Measurements from ENCODE around the gene PRAMEF1.
"Not testable (repeated sequence)": the region's sequence is repeated elsewhere in the genome, so short reads cannot be mapped to it uniquely, and the experiment has no call there.

PRAMEF1 gene

GRCh38 chr1:12809933-12810332 lies 18.7 kb downstream of the PRAMEF1 start:
- no peaks in the 10 kb centered on the region for H3K79me2 ChIP-seq (ENCODE audit: insufficient read depth, low read length)
- H3K36me3 ChIP-seq (ENCODE audit: insufficient read depth, low read length): no peaks in the 10 kb centered on the region
- H3K9me3 ChIP-seq (ENCODE audit: insufficient read depth, low read depth, low read length): no peaks in the 10 kb centered on the region
- no peak overlapping the region for H2AFZ ChIP-seq (ENCODE audit: low read length)
- no peaks in the 10 kb centered on the region for H3K9me2 ChIP-seq (replicated peaks; ENCODE audit: low read depth, low read length)
- H3K4me1 ChIP-seq (ENCODE audit: insufficient read depth, low read length, poor library complexity, severe bottlenecking): no peaks in the 10 kb centered on the region
- TF ChIP-seq EZH2phosphoT487 (IDR thresholded peaks at IDR 0.05; ENCODE audit: borderline replicate concordance) (no peak), CTCF (conservative IDR thresholded peaks at IDR 0.05; ENCODE audit: low read length) (no peak)
- H4K20me1 ChIP-seq (ENCODE audit: insufficient read depth, low read length, poor library complexity, severe bottlenecking): no peaks in the 10 kb centered on the region
- no peak overlapping the region for H3K4me2 ChIP-seq (ENCODE audit: low read depth, low read length, poor library complexity, severe bottlenecking)
- H3K4me3 ChIP-seq (ENCODE audit: low read length, poor library complexity, severe bottlenecking): no peak overlapping the region
- H3F3A ChIP-seq (ENCODE audit: low read depth): no peaks in the 10 kb centered on the region
- H3K27me3 ChIP-seq (ENCODE audit: insufficient read depth, low read length, poor library complexity, severe bottlenecking): no peaks in the 10 kb centered on the region
- no peak overlapping the region for H3K9ac ChIP-seq (ENCODE audit: low read depth, low read length, poor library complexity, severe bottlenecking)

DNA sequence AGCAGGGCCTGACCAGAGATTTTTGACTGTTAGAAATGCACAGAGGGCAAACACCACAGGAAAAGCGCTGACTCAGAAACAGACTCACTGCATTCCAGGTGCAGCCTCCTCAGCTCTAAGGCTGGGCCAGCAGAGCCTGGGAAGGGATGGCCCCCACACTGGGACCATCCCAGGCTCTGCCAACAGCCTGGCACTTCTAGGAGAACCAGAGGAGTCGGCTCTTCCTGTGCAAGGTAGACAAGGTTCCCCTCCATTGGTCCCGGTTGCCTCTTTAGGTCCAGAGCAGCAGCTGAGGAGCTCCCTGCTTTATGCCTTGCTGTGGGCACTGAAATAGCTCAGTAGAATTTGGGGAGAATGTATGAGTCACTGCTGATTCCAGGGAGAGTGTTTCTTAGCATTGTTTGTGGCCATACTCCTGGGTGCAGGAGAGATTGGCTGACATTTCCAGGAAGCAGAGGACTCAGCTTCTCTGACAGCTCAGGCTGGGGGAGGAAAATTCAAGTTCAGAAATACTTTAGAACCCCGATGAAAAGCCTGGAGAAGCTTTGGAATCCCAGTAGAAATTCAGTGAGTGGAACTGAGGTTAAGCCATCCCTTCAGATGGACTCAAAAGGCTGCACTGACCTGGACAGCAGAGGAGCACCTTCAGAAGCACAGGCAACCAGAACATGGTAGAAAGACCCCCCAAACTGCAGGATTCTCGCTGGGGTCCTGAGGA lies 19.7 kb downstream of the PRAMEF1 start:
- H3K9me3 ChIP-seq (ENCODE audit: insufficient read depth, low read depth, low read length): no peaks in the 10 kb centered on the region
- no peaks in the 10 kb centered on the region for H3K36me3 ChIP-seq (ENCODE audit: insufficient read depth, low read length)
- no peaks in the 10 kb centered on the region for H3K79me2 ChIP-seq (ENCODE audit: insufficient read depth, low read length)
- H3K9ac ChIP-seq (ENCODE audit: low read depth, low read length, poor library complexity, severe bottlenecking): no peak overlapping the region
- H3F3A ChIP-seq (ENCODE audit: low read depth): no peaks in the 10 kb centered on the region
- H3K27me3 ChIP-seq (ENCODE audit: insufficient read depth, low read length, poor library complexity, severe bottlenecking): no peaks in the 10 kb centered on the region
- H2AFZ ChIP-seq (ENCODE audit: low read length): no peak overlapping the region
- no peaks in the 10 kb centered on the region for H4K20me1 ChIP-seq (ENCODE audit: insufficient read depth, low read length, poor library complexity, severe bottlenecking)
- TF ChIP-seq CTCF (conservative IDR thresholded peaks at IDR 0.05; ENCODE audit: low read length) (no peak), EZH2phosphoT487 (IDR thresholded peaks at IDR 0.05; ENCODE audit: borderline replicate concordance) (no peak)
- H3K4me2 ChIP-seq (ENCODE audit: low read depth, low read length, poor library complexity, severe bottlenecking): no peak overlapping the region
- H3K4me1 ChIP-seq (ENCODE audit: insufficient read depth, low read length, poor library complexity, severe bottlenecking): no peaks in the 10 kb centered on the region
- H3K4me3 ChIP-seq (ENCODE audit: low read length, poor library complexity, severe bottlenecking): no peak overlapping the region
- no peaks in the 10 kb centered on the region for H3K9me2 ChIP-seq (replicated peaks; ENCODE audit: low read depth, low read length)

GRCh38 chr1:12811409-12811784 lies 20.2 kb downstream of the PRAMEF1 start:
- Histone ChIP-seq H3K9ac (ENCODE audit: low read depth, low read length, poor library complexity, severe bottlenecking) (no peak overlapping the region), H3K4me1 (ENCODE audit: insufficient read depth, low read length, poor library complexity, severe bottlenecking) (no peaks in the 10 kb centered on the region), H3K9me3 (ENCODE audit: insufficient read depth, low read depth, low read length) (no peaks in the 10 kb centered on the region), H2AFZ (ENCODE audit: low read length) (no peak overlapping the region), H3K27me3 (ENCODE audit: insufficient read depth, low read length, poor library complexity, severe bottlenecking) (no peaks in the 10 kb centered on the region), H3K9me2 (replicated peaks; ENCODE audit: low read depth, low read length) (no peaks in the 10 kb centered on the region), H3F3A (ENCODE audit: low read depth) (no peaks in the 10 kb centered on the region), H3K4me2 (ENCODE audit: low read depth, low read length, poor library complexity, severe bottlenecking) (no peak overlapping the region), H3K36me3 (ENCODE audit: insufficient read depth, low read length) (no peaks in the 10 kb centered on the region), H3K79me2 (ENCODE audit: insufficient read depth, low read length) (no peaks in the 10 kb centered on the region), H4K20me1 (ENCODE audit: insufficient read depth, low read length, poor library complexity, severe bottlenecking) (no peaks in the 10 kb centered on the region), H3K4me3 (ENCODE audit: low read length, poor library complexity, severe bottlenecking) (no peak overlapping the region)
- TF ChIP-seq EZH2phosphoT487 (IDR thresholded peaks at IDR 0.05; ENCODE audit: borderline replicate concordance): no peak
- TF ChIP-seq CTCF (conservative IDR thresholded peaks at IDR 0.05; ENCODE audit: low read length): no peak

- H3K4me2 ChIP-seq (ENCODE audit: low read depth, low read length, poor library complexity, severe bottlenecking); H3K36me3 ChIP-seq (ENCODE audit: insufficient read depth, low read length); H3K9me3 ChIP-seq (ENCODE audit: insufficient read depth, low read depth, low read length); H2AFZ ChIP-seq (ENCODE audit: low read length); H3K4me3 ChIP-seq (ENCODE audit: low read length, poor library complexity, severe bottlenecking); H3K79me2 ChIP-seq (ENCODE audit: insufficient read depth, low read length); H4K20me1 ChIP-seq (ENCODE audit: insufficient read depth, low read length, poor library complexity, severe bottlenecking); H3K9me2 ChIP-seq (replicated peaks; ENCODE audit: low read depth, low read length); H3K9ac ChIP-seq (ENCODE audit: low read depth, low read length, poor library complexity, severe bottlenecking); H3F3A ChIP-seq (ENCODE audit: low read depth); H3K27me3 ChIP-seq (ENCODE audit: insufficient read depth, low read length, poor library complexity, severe bottlenecking); H3K4me1 ChIP-seq (ENCODE audit: insufficient read depth, low read length, poor library complexity, severe bottlenecking): not testable (repeated sequence)
These were observed 27.9 kb downstream of the PRAMEF1 start for GRCh38 chr1:12819061-12819460.

DNA sequence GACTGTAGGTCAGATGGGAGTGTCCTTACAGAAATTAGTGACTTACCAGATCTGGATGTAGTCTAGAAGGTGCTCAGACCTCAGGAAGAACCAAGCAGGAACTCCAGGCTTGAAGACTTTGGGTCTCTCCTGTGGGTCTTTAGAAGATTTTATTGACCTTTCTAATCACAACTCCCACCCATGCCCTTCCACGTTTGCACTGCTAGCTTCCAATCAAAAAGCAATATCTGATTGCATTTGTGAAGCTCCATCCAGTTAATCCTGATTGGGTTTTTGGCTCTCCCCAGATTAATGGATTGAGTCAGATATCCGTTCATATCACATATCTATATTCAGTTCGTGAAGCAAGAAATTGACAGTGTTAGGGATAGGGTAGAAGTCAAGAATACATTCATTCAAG lies 40.1 kb downstream of the PRAMEF1 start, which contains the start of gene PRAMEF11:
Gene PRAMEF11, minus strand, starts transcription at position 101 of the 400 bp plus-strand sequence. CDS start 2,621 bp downstream, outside the sequence.
- not testable (repeated sequence) for H3K4me3 ChIP-seq (ENCODE audit: low read length, poor library complexity, severe bottlenecking)

More for the DNA sequence above, 40.1 kb downstream of the PRAMEF1 start, which contains the start of gene PRAMEF11:
- not testable (repeated sequence) for H3K4me2 ChIP-seq (ENCODE audit: low read depth, low read length, poor library complexity, severe bottlenecking); H3F3A ChIP-seq (ENCODE audit: low read depth); H3K9me2 ChIP-seq (replicated peaks; ENCODE audit: low read depth, low read length); H3K9ac ChIP-seq (ENCODE audit: low read depth, low read length, poor library complexity, severe bottlenecking); H3K27me3 ChIP-seq (ENCODE audit: insufficient read depth, low read length, poor library complexity, severe bottlenecking); H2AFZ ChIP-seq (ENCODE audit: low read length); H3K9me3 ChIP-seq (ENCODE audit: insufficient read depth, low read depth, low read length); H4K20me1 ChIP-seq (ENCODE audit: insufficient read depth, low read length, poor library complexity, severe bottlenecking); H3K79me2 ChIP-seq (ENCODE audit: insufficient read depth, low read length); H3K4me1 ChIP-seq (ENCODE audit: insufficient read depth, low read length, poor library complexity, severe bottlenecking); H3K36me3 ChIP-seq (ENCODE audit: insufficient read depth, low read length)

All from Loucy (cell line).